OCI-LY1 (cell line): ENCODE results near the gene PGAP1.

Source experiments
- EZH2 ChIP-seq: fragments of 200-600 bp; sonication (generic), shearing (Covaris generic); IDR thresholded peaks from 2 replicates; pipeline ENCODE4 v1.8.0; 2017; ENCODE audit warnings: borderline replicate concordance, mixed run types, mild to moderate bottlenecking, antibody characterized with exemption, low read length, moderate library complexity, mixed read lengths
- TF ChIP-seq, protein P1 (sequence below): fragments of 200-600 bp; sonication (generic), shearing (Covaris generic); IDR thresholded peaks from 2 replicates; pipeline ENCODE4 v1.5.1; 2017; ENCODE audit warnings: mild to moderate bottlenecking, antibody characterized with exemption, low read length, moderate library complexity, mixed read lengths

DNA sequence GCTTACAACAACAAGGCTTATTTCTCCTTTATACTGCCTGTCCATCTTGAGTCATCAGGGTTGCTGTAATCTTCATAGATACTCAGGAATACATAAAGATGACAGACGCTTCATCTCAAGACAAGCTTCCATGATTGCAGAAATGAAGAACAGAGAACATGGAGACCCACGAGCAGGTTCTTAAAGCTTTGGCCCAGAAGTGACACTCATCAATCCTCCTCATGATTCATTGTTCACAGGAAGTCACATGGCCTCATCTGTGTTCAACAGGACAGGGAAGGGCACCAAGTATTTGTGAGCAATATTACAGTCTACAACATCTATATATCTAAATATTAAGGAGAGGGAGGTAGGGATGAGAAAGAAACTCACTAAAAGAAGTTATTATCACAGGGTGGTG is 36.5 kb upstream of the PGAP1 start:
- no peak for TF ChIP-seq EZH2
- TF ChIP-seq, protein P1, sequence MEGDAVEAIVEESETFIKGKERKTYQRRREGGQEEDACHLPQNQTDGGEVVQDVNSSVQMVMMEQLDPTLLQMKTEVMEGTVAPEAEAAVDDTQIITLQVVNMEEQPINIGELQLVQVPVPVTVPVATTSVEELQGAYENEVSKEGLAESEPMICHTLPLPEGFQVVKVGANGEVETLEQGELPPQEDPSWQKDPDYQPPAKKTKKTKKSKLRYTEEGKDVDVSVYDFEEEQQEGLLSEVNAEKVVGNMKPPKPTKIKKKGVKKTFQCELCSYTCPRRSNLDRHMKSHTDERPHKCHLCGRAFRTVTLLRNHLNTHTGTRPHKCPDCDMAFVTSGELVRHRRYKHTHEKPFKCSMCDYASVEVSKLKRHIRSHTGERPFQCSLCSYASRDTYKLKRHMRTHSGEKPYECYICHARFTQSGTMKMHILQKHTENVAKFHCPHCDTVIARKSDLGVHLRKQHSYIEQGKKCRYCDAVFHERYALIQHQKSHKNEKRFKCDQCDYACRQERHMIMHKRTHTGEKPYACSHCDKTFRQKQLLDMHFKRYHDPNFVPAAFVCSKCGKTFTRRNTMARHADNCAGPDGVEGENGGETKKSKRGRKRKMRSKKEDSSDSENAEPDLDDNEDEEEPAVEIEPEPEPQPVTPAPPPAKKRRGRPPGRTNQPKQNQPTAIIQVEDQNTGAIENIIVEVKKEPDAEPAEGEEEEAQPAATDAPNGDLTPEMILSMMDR, result no peak
